Fibroblast of gingiva (primary cell): ENCODE measurements around the gene MRPS24.
"Not testable (repeated sequence)": the region's sequence is repeated elsewhere in the genome, so short reads cannot be mapped to it uniquely, and the experiment has no call there.

Source experiments
- DNase-seq: peaks from one replicate; pipeline ENCODE4 v3.0.0-alpha.2; 2011; ENCODE audit warnings: low read depth

The MRPS24 gene

GRCh38 chr7:43838201-43838658 lies 31.1 kb downstream of the MRPS24 start:
- no peak for DNase-seq

DNA sequence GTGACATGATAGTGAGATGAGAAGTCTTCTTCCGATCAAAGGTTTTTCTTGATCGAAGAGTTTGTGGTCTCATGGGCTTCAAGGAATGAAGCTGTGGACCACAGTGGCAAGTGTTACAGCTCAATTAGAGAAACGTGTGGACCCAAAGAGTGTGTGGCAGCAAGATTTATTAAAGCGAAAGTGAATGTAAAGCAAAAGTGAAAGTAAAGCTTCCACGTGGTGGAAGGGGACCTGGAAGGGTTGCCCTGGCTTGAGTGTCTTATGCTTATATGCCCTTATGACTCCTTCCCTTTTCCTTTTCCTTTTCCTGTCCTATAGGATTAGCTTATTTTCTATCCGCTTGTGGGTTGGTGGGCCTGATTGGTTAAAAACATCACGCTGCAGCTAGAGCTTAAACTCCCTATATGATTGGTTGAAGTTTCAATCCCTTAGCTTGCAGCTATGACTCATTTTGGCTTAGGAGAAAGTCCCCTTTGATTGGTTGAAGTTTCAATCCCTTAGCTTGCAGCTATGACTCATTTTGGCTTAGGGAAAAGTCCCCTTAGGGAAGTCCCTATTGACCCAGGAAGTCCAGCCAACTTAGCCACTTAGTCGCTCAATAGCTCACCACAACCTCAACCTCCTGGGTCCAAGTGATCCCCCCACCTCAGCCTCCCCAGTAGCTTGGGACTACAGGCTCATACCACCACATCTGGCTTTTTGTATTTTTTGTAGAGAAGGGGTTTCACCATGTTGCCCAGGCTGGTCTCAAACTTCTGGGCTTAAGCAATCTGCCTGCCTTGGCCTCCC lies 34.7 kb downstream of the MRPS24 start:
- DNase-seq: peak; percentile 2

DNA sequence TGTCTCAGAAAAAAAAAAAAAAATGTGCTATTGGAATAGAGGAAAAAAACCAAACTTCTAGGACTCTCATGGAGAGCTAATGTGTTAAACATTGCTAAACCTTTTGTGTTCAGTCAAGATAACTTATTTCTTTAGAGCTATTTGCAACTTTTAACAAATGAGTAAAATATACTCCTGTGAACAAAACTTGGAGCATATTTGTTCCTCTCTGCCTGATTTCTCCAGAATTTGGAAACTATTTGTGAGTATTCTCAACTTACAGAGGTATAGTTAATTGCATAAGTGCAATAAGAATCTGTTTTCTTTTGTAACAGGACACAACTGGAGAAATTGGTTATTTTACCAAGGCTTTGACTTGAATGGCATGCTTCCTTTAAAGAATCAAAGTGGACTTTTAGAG lies 38.4 kb downstream of the MRPS24 start:
- not testable (repeated sequence) for DNase-seq

GRCh38 chr7:43825391-43825808 lies 43.9 kb downstream of the MRPS24 start:
- no peak for DNase-seq

DNA sequence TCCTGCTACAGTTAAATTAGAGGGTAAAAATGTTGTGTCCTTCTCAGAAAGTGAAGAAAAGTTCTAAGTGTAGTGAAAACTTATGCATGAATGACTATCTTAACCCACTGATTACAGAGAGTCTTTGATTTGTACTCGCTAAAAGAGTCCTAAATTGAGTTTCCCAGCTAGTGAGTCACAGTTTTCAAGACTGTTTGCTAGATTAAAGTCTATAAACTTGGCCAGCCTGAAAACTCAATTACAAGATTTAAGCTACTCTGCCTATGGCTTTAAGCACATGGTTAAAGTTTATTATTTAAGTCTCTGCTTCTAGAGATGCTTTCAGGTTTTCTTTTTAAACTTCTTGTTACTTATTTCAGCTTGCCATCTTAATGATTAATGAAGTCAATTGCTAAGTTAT lies 44.4 kb downstream of the MRPS24 start:
- no peak for DNase-seq

DNA sequence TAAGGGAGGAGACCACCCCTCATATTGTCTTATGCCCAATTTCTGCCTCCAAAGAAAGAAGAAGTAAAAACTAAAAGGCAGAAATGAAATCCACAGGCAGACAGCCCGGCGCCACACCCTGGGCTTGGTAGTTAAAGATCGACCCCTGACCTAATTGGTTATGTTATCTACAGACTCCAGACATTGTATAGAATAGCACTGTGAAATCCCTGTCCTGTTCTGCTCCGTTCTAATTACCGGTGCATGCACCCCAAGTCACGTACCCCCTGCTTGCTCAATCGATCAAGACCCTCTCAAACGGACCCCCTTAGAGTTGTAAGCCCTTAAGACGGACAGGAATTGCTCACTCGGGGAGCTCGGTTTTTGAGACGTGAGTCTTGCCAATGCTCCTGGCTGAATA lies 44.8 kb downstream of the MRPS24 start:
- DNase-seq: not testable (repeated sequence)

DNA sequence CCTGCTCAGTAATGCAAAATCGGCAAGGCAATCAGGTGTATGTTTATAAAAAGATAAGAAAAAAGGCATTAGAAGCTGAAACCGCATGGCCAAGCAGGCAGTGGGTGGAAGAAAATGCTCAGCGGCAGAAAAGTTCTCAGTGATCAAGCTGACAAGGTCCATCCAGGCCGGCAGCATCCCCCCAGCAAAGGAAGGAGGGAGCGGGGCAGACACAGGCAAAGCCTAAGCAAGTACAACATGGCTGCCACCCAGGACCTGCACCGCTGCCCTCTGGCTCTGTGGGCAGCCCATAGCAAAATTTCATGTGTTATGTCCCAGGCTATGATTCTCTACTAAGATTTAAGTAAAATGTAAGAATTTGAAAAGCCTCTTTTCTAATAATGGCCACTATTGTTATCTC lies 45.4 kb downstream of the MRPS24 start:
- no peak for DNase-seq

- not testable (repeated sequence) for DNase-seq
Observed at GRCh38 chr7:43823425-43823824, 45.9 kb downstream of the MRPS24 start.
